Activated T-cell treated with anti-CD3 and anti-CD28 coated beads, Interleukin-2, amount 50 U/mL, for 72 hours (primary cell): ENCODE measurements around the gene SRD5A1. TPM values are rescaled to one million over a fixed set of nuclear protein-coding genes. Genes with fewer than 3 reads are reported as not detected.

ENCODE experiments used
- ATAC-seq, 2 donors: fragments of 150-1000 bp; cut with Tn5 transposase; replicated peaks in 1 of 2; 2 replicates each; pipeline ENCODE4 v1.10.0; 2021; ENCODE audit warnings: moderate library complexity in 2 of 2, mild to moderate bottlenecking in 1 of 2
- DNase-seq, 2 donors: peaks; one replicate each; pipeline ENCODE4 v3.0.0; 2021 to 2022; ENCODE audit warnings: mixed read lengths in 1 of 2
- H3K27ac Mint-ChIP-seq: one replicate; pipeline ENCODE4 v1.8.0; 2022; ENCODE audit warnings: mild to moderate bottlenecking, moderate library complexity, mixed read lengths
- H3K27me3 Mint-ChIP-seq: one replicate; pipeline ENCODE4 v1.8.0; 2022; ENCODE audit warnings: low read depth, mixed read lengths
- H3K36me3 Mint-ChIP-seq, 2 donors: one replicate each; pipeline ENCODE4 v1.8.0; 2022; ENCODE audit warnings: mixed read lengths in 2 of 2, mild to moderate bottlenecking in 1 of 2; ENCODE audit not compliant: insufficient read depth in 2 of 2
- H3K4me1 Mint-ChIP-seq: one replicate; pipeline ENCODE4 v1.8.0; 2022; ENCODE audit warnings: low read depth, mixed read lengths
- H3K4me3 Mint-ChIP-seq, 2 donors: one replicate each; pipeline ENCODE4 v1.8.0; 2022; ENCODE audit warnings: mild to moderate bottlenecking in 2 of 2, mixed read lengths in 2 of 2, moderate library complexity in 2 of 2
- H3K9me3 Mint-ChIP-seq, 2 donors: one replicate each; pipeline ENCODE4 v1.8.0; 2022; ENCODE audit warnings: mixed read lengths in 2 of 2
- total RNA-seq, 2 donors: library from RNA; stranded (reverse); gene quantifications; one replicate each; pipeline ENCODE4 v1.2.3, GENCODE V29; 2022

The SRD5A1 gene
- total RNA-seq, 2 donors from 2014 or later, result 16.4 to 22.8 TPM

- no peak for ATAC-seq
- no peak for DNase-seq
- H3K36me3 Mint-ChIP-seq, result peaks cover 3 to 15% of the 10 kb centered on the region in 2 donors
- H3K27ac Mint-ChIP-seq, result peak overlapping the region; percentile 33
- no peaks in the 10 kb centered on the region for H3K9me3 Mint-ChIP-seq
- H3K4me1 Mint-ChIP-seq, result peaks cover 55% of the 10 kb centered on the region
- H3K27me3 Mint-ChIP-seq, result peaks cover 12% of the 10 kb centered on the region
- peak overlapping the region; percentile 90 to 93 for H3K4me3 Mint-ChIP-seq
Measured at GRCh38 chr5:6715271-6715670, 82.0 kb downstream of the SRD5A1 start.

GRCh38 chr5:6715758-6716628 is 82.8 kb downstream of the SRD5A1 start:
- peaks cover 3 to 16% of the 10 kb centered on the region in 2 donors for H3K36me3 Mint-ChIP-seq
- H3K27ac Mint-ChIP-seq, result peak overlapping the region; percentile 22
- H3K27me3 Mint-ChIP-seq, result peaks cover 5% of the 10 kb centered on the region
- DNase-seq (peak in 1 of 2 donors; percentile 6), ATAC-seq (no peak)
- H3K4me1 Mint-ChIP-seq, result peaks cover 61% of the 10 kb centered on the region
- peak overlapping the region; percentile 90 to 93 for H3K4me3 Mint-ChIP-seq
- H3K9me3 Mint-ChIP-seq, result no peaks in the 10 kb centered on the region

- peak overlapping the region; percentile 81 for H3K27ac Mint-ChIP-seq
- H3K4me3 Mint-ChIP-seq, result peak overlapping the region; percentile 90 to 93
- H3K4me1 Mint-ChIP-seq, result peaks cover 63% of the 10 kb centered on the region
- ATAC-seq (no peak), DNase-seq (peak in 1 of 2 donors; percentile 0)
- no peaks in the 10 kb centered on the region for H3K27me3 Mint-ChIP-seq
- H3K9me3 Mint-ChIP-seq, result no peaks in the 10 kb centered on the region
- peaks cover 3 to 17% of the 10 kb centered on the region in 2 donors for H3K36me3 Mint-ChIP-seq
Measured at GRCh38 chr5:6716629-6717149, 83.4 kb downstream of the SRD5A1 start.

GRCh38 chr5:6717247-6717646 is 84.0 kb downstream of the SRD5A1 start:
- no peak for ATAC-seq
- peaks cover 3 to 17% of the 10 kb centered on the region in 2 donors for H3K36me3 Mint-ChIP-seq
- H3K27ac Mint-ChIP-seq, result peak overlapping the region; percentile 81
- peak in 1 of 2 donors; percentile 0 for DNase-seq
- peaks cover 64% of the 10 kb centered on the region for H3K4me1 Mint-ChIP-seq
- H3K4me3 Mint-ChIP-seq, result peak overlapping the region; percentile 90 to 93
- H3K9me3 Mint-ChIP-seq, result no peaks in the 10 kb centered on the region
- H3K27me3 Mint-ChIP-seq, result no peaks in the 10 kb centered on the region

- peak overlapping the region; percentile 90 to 93 for H3K4me3 Mint-ChIP-seq
- H3K9me3 Mint-ChIP-seq, result no peaks in the 10 kb centered on the region
- no peak overlapping the region for H3K27ac Mint-ChIP-seq
- DNase-seq, result peak in 1 of 2 donors; percentile 0
- peaks cover 68% of the 10 kb centered on the region for H3K4me1 Mint-ChIP-seq
- no peak for ATAC-seq
- H3K36me3 Mint-ChIP-seq, result peaks cover 3 to 17% of the 10 kb centered on the region in 2 donors
- H3K27me3 Mint-ChIP-seq, result no peaks in the 10 kb centered on the region
Measured at GRCh38 chr5:6717687-6718086, 84.4 kb downstream of the SRD5A1 start.

GRCh38 chr5:6718161-6718681 is 85.0 kb downstream of the SRD5A1 start:
- no peaks in the 10 kb centered on the region for H3K9me3 Mint-ChIP-seq
- no peak overlapping the region for H3K27ac Mint-ChIP-seq
- DNase-seq (peak in 1 of 2 donors; percentile 0), ATAC-seq (no peak)
- H3K27me3 Mint-ChIP-seq, result no peaks in the 10 kb centered on the region
- H3K4me3 Mint-ChIP-seq, result peak overlapping the region; percentile 2 to 90
- H3K36me3 Mint-ChIP-seq, result peaks cover 3 to 17% of the 10 kb centered on the region in 2 donors
- H3K4me1 Mint-ChIP-seq, result peaks cover 73% of the 10 kb centered on the region

GRCh38 chr5:6718718-6719117 is 85.5 kb downstream of the SRD5A1 start:
- Mint-ChIP-seq H3K4me3 (peak overlapping the region in 1 of 2 donors; percentile 1), H3K9me3 (no peaks in the 10 kb centered on the region), H3K4me1 (peaks cover 78% of the 10 kb centered on the region), H3K36me3 (peaks cover 3 to 17% of the 10 kb centered on the region in 2 donors), H3K27me3 (no peaks in the 10 kb centered on the region), H3K27ac (no peak overlapping the region)
- DNase-seq, result no peak
- no peak for ATAC-seq

GRCh38 chr5:6719417-6719816 is 86.2 kb downstream of the SRD5A1 start:
- H3K27me3 Mint-ChIP-seq, result no peaks in the 10 kb centered on the region
- H3K4me3 Mint-ChIP-seq, result peak overlapping the region in 1 of 2 donors; percentile 31
- no peaks in the 10 kb centered on the region for H3K9me3 Mint-ChIP-seq
- no peak for ATAC-seq
- peak in 1 of 2 donors; percentile 0 for DNase-seq
- H3K4me1 Mint-ChIP-seq, result peaks cover 85% of the 10 kb centered on the region
- H3K27ac Mint-ChIP-seq, result no peak overlapping the region
- H3K36me3 Mint-ChIP-seq, result peaks cover 4 to 17% of the 10 kb centered on the region in 2 donors

- DNase-seq, result no peak
- no peak for ATAC-seq
- no peak overlapping the region for H3K27ac Mint-ChIP-seq
- peaks cover 5 to 15% of the 10 kb centered on the region in 2 donors for H3K36me3 Mint-ChIP-seq
- peaks cover 91% of the 10 kb centered on the region for H3K4me1 Mint-ChIP-seq
- no peaks in the 10 kb centered on the region for H3K9me3 Mint-ChIP-seq
- peak overlapping the region in 1 of 2 donors; percentile 15 for H3K4me3 Mint-ChIP-seq
- no peaks in the 10 kb centered on the region for H3K27me3 Mint-ChIP-seq
Measured at GRCh38 chr5:6719896-6720560, 86.8 kb downstream of the SRD5A1 start.

GRCh38 chr5:6720561-6720921 is 87.3 kb downstream of the SRD5A1 start:
- DNase-seq, result no peak
- Mint-ChIP-seq H3K4me3 (no peak overlapping the region), H3K27me3 (no peaks in the 10 kb centered on the region), H3K36me3 (peaks cover 5 to 14% of the 10 kb centered on the region in 2 donors), H3K9me3 (no peaks in the 10 kb centered on the region), H3K4me1 (peaks cover 96% of the 10 kb centered on the region), H3K27ac (no peak overlapping the region)
- no peak for ATAC-seq

- no peak for ATAC-seq
- peaks cover 98% of the 10 kb centered on the region for H3K4me1 Mint-ChIP-seq
- no peaks in the 10 kb centered on the region for H3K27me3 Mint-ChIP-seq
- H3K4me3 Mint-ChIP-seq, result peak overlapping the region; percentile 63 to 73
- no peaks in the 10 kb centered on the region for H3K9me3 Mint-ChIP-seq
- peak overlapping the region; percentile 12 for H3K27ac Mint-ChIP-seq
- peaks cover 5 to 15% of the 10 kb centered on the region in 2 donors for H3K36me3 Mint-ChIP-seq
- DNase-seq, result no peak
Measured at GRCh38 chr5:6721442-6721841, 88.2 kb downstream of the SRD5A1 start.

GRCh38 chr5:6722015-6722414 is 88.8 kb downstream of the SRD5A1 start:
- ATAC-seq (peak in 1 of 2 donors; percentile 28), DNase-seq (no peak)
- Mint-ChIP-seq H3K27me3 (no peaks in the 10 kb centered on the region), H3K4me3 (peak overlapping the region; percentile 62 to 63), H3K27ac (peak overlapping the region; percentile 12), H3K9me3 (no peaks in the 10 kb centered on the region), H3K4me1 (peaks cover 98% of the 10 kb centered on the region), H3K36me3 (peaks cover 5 to 13% of the 10 kb centered on the region in 2 donors)
